Measurements from ENCODE around the gene WDR86.

GRCh38 chr7:151373599-151373998 lies 36.2 kb downstream of the WDR86 start:
- no peak for TF ChIP-seq CTCF (conservative IDR thresholded peaks at IDR 0.05)
- TF ChIP-seq EZH2 (IDR thresholded peaks at IDR 0.05; ENCODE audit: low read depth), result no peak
